Measurements from ENCODE around the gene KMT2E. TPM values are rescaled to one million over a fixed set of nuclear protein-coding genes. Genes with fewer than 3 reads are reported as not detected.
"Not testable (repeated sequence)": the region's sequence is repeated elsewhere in the genome, so short reads cannot be mapped to it uniquely, and the experiment has no call there.

Gene KMT2E
- 41.5 and 43.6 TPM in 2 replicates for total RNA-seq (2014; rRNA removed; shearing (Covaris generic))

- DNase-seq (ENCODE audit: low read depth), result peak; percentile 80
These were observed at the start of gene KMT2E for GRCh38 chr7:105013816-105014692. Gene KMT2E (plus strand): TSS chr7:105014205. CDS start chr7:105040953, 26,748 bp downstream.

- no peak for DNase-seq (ENCODE audit: low read depth)
These were observed 49.3 kb upstream of the KMT2E start for GRCh38 chr7:104964626-104965236.

- DNase-seq (ENCODE audit: low read depth), result no peak
These were observed 48.0 kb upstream of the KMT2E start for GRCh38 chr7:104966022-104966421.

DNA sequence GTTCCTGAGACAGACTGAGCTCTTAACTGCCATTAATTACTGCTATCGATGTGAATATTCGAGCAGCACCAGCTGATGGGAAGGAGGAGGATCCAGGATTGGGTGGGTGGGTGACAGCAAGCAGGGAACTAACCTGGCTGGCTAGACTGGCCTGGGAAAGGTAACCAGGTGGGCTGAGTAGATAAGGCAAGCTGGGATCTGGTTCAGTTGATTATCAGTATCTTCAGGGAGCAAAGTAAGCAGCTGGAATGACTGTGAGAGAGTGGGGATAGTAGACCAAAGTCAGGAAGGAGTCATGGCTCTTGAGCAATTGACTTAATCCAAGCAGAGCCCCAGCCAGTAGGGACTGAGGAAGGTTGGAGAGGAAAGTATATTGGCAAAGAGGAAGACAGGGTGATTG, 46.9 kb upstream of the KMT2E start:
- DNase-seq (ENCODE audit: low read depth), result no peak

- DNase-seq (ENCODE audit: low read depth), result peak; percentile 87
These were observed 46.4 kb upstream of the KMT2E start for GRCh38 chr7:104967595-104967994.

DNA sequence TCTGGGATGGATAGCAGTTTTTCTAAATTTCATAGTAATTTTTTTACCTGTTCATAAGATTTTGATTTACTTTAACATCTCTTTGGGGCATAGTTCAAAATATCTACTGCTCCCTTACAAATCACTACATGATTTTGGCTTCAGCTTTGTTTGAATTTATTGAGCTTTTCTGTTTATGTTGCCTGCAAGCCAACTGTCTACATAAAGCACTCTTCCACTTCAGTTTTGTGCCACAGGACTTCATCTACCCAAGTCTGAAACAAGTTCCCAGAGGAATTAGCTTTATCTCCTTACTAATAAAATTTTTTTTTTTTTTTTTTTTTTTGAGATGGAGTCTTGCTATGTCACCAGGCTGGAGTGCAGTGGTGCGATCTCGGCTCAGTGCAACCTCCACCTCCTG, 45.4 kb upstream of the KMT2E start:
- DNase-seq (ENCODE audit: low read depth), result no peak

DNA sequence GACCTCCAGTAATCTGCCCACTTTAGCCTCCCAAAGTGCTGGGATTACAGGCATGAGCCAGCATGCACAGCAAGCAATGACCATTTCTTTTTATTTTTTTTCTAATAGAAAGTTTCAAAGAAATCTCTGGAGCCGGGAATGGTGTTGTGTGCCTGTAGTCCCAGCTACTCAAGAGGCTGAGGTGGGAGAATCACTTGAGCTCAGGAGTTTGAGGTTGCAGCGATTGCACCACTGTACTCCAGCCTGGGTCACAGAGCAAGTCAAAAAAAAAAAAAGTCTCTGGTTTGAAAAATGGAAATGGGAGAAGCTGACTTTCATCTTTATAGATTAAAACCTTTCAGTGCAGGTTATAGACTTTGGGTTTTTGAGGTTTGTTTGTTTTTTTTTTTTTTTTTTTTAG, 44.8 kb upstream of the KMT2E start:
- no peak for DNase-seq (ENCODE audit: low read depth)

GRCh38 chr7:104971290-104972071, 42.5 kb upstream of the KMT2E start:
- no peak for DNase-seq (ENCODE audit: low read depth)

DNA sequence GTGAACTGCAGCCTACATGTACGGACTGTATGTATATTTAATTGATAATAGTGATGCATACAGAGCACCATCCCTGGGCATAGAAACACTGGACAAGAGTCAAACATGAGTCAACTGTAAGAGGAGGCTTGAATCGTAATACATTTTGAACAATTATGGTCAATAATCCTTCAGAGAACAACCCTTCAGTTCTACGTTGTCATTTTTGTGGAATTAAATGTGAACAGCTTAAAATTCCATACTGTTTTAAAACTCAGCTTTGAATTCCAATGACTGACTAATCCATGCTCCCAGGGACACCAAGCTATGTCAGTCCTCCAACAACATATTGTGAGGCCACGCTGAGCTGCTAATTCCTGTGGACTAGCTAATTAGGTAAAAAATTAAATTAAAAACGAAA, 41.5 kb upstream of the KMT2E start:
- DNase-seq (ENCODE audit: low read depth), result peak; percentile 62

DNA sequence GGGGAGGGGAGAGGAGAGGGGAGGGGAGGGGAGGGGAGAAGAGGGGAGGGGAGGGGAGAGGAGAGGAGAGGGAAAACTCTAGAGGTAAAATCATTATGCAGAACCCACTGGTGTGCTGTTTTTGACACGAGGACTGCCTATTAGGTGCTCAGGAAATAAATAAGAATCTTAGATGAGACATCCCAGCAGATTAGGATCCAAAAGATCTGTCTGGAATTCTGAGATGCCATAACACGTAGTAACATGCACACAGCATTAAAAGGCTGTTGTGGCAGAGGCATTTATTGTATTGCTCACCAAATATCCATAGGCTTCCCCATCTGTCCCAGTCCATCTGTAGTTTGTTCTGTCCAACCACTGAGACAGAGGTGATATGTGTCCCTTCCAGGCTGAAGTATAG, 40.8 kb upstream of the KMT2E start:
- DNase-seq (ENCODE audit: low read depth), result no peak

GRCh38 chr7:104973909-104974415, 40.0 kb upstream of the KMT2E start:
- DNase-seq (ENCODE audit: low read depth), result peak; percentile 90

DNA sequence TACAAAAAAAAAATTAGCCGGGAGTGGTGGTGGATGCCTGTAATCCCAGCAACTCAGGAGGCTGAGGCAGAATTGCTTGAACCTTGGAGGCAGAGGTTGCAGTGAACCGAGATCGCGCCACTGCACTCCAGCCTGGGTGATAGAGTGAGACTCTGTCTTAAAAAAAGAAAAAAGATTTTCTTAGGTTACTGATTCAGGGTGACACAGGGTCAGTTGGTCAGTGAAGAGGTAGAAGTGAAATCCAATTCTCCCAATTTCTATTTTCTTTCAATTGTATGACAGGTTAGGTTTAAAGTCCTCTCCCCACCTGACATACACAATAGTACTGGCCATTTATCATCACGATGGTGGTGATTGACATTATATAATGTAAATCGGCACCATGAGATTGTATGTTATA, 38.5 kb upstream of the KMT2E start:
- not testable (repeated sequence) for DNase-seq (ENCODE audit: low read depth)

- DNase-seq (ENCODE audit: low read depth), result no peak
These were observed 36.9 kb upstream of the KMT2E start for GRCh38 chr7:104976966-104977636.

GRCh38 chr7:104978460-104978859, 35.5 kb upstream of the KMT2E start:
- DNase-seq (ENCODE audit: low read depth), result no peak

- DNase-seq (ENCODE audit: low read depth), result peak; percentile 87
These were observed 34.7 kb upstream of the KMT2E start for GRCh38 chr7:104979167-104979841.

- DNase-seq (ENCODE audit: low read depth), result no peak
These were observed 33.6 kb upstream of the KMT2E start for GRCh38 chr7:104980440-104980839.

GRCh38 chr7:104980841-104981671, 32.9 kb upstream of the KMT2E start:
- peak; percentile 62 for DNase-seq (ENCODE audit: low read depth)

- DNase-seq (ENCODE audit: low read depth), result no peak
These were observed 32.4 kb upstream of the KMT2E start for GRCh38 chr7:104981672-104982037.

GRCh38 chr7:104982308-104983075, 31.5 kb upstream of the KMT2E start:
- peak; percentile 71 for DNase-seq (ENCODE audit: low read depth)
